ENCODE data around the gene POLR1C.

The POLR1C gene

GRCh38 chr6:43509142-43509983, 7.5 kb upstream of the POLR1C start:
- no peak for TF ChIP-seq SP1 (IDR thresholded peaks at IDR 0.05)
- TF ChIP-seq TARDBP (IDR thresholded peaks at IDR 0.05): no peak
- no peak for TF ChIP-seq L3MBTL2 (conservative IDR thresholded peaks at IDR 0.05)
- TF ChIP-seq ZNF384 (IDR thresholded peaks at IDR 0.05): no peak
- TF ChIP-seq LEF1 (IDR thresholded peaks at IDR 0.05; ENCODE audit: borderline replicate concordance): no peak
- TF ChIP-seq ARNT (IDR thresholded peaks at IDR 0.05): no peak
- TF ChIP-seq FOXK2 (IDR thresholded peaks at IDR 0.05): no peak
- TF ChIP-seq HDGF (IDR thresholded peaks at IDR 0.05; ENCODE audit: borderline replicate concordance): no peak
- no peak for TF ChIP-seq FOXM1 (IDR thresholded peaks at IDR 0.05; ENCODE audit: borderline replicate concordance)
- no peak for TF ChIP-seq BHLHE40 (IDR thresholded peaks at IDR 0.05; ENCODE audit: borderline replicate concordance)
- DNase-seq (ENCODE audit: extremely low spot score): no peak
- POLR2A ChIA-PET: interaction anchor here (0.9 to 1.8 kb wide), 5 partner anchors 7 to 263 kb away, joined by 3 to 7 read pairs (median 4); partner anchors contain the start of genes POLR1C, TJAP1, YIPF3 and ZNF318
- CTCF ChIA-PET: interaction anchor here (0.9 kb wide), 1 partner anchor 119 kb away, joined by 3 read pairs; no protein-coding TSS in a partner anchor

- no peak for TF ChIP-seq SP1 (IDR thresholded peaks at IDR 0.05)
- no peak for TF ChIP-seq ARNT (IDR thresholded peaks at IDR 0.05)
- no peak for TF ChIP-seq BHLHE40 (IDR thresholded peaks at IDR 0.05; ENCODE audit: borderline replicate concordance)
- TF ChIP-seq ZNF384 (IDR thresholded peaks at IDR 0.05): no peak
- TF ChIP-seq PKNOX1 (IDR thresholded peaks at IDR 0.05): no peak
- TF ChIP-seq CTBP1 (IDR thresholded peaks at IDR 0.05; ENCODE audit: borderline replicate concordance): no peak
- no peak for TF ChIP-seq FOXA1 (IDR thresholded peaks at IDR 0.05)
- DNase-seq (ENCODE audit: extremely low spot score): peak; percentile 85
- ChIA-PET CTCF (interaction anchor here (0.9 kb wide), 1 partner anchor 120 kb away, joined by 3 read pairs; no protein-coding TSS in a partner anchor), POLR2A (interaction anchor here (0.9 to 1.8 kb wide), 3 partner anchors 32 to 263 kb away, joined by 3 to 7 read pairs (median 4); partner anchors contain the start of gene TJAP1)
Observed at GRCh38 chr6:43509984-43510826, 6.7 kb upstream of the POLR1C start, which contains the start of gene LRRC73. Gene LRRC73, minus strand, starts transcription at chr6:43510346. Its CDS starts 561 bp downstream, at chr6:43509785.

- CTCF ChIA-PET: no interaction called here
- no peak for TF ChIP-seq L3MBTL2 (conservative IDR thresholded peaks at IDR 0.05)
- TF ChIP-seq FOXK2 (IDR thresholded peaks at IDR 0.05): no peak
- no peak for TF ChIP-seq SP1 (IDR thresholded peaks at IDR 0.05)
- TF ChIP-seq FOXA1 (IDR thresholded peaks at IDR 0.05): no peak
- TF ChIP-seq ZNF384 (IDR thresholded peaks at IDR 0.05): no peak
- no peak for TF ChIP-seq HDGF (IDR thresholded peaks at IDR 0.05; ENCODE audit: borderline replicate concordance)
- TF ChIP-seq BHLHE40 (IDR thresholded peaks at IDR 0.05; ENCODE audit: borderline replicate concordance): no peak
- no peak for TF ChIP-seq LEF1 (IDR thresholded peaks at IDR 0.05; ENCODE audit: borderline replicate concordance)
- no peak for TF ChIP-seq ELF4 (IDR thresholded peaks at IDR 0.05)
- no peak for TF ChIP-seq CTBP1 (IDR thresholded peaks at IDR 0.05; ENCODE audit: borderline replicate concordance)
- TF ChIP-seq SUZ12 (IDR thresholded peaks at IDR 0.05): no peak
- no peak for TF ChIP-seq NFRKB (IDR thresholded peaks at IDR 0.05)
- TF ChIP-seq FOXM1 (IDR thresholded peaks at IDR 0.05; ENCODE audit: borderline replicate concordance): no peak
- no peak for TF ChIP-seq ARNT (IDR thresholded peaks at IDR 0.05)
- TF ChIP-seq TARDBP (IDR thresholded peaks at IDR 0.05): no peak
- TF ChIP-seq PKNOX1 (IDR thresholded peaks at IDR 0.05): no peak
- no peak for DNase-seq (ENCODE audit: extremely low spot score)
- POLR2A ChIA-PET: interaction anchor here (1.8 kb wide), 1 partner anchor 33 kb away, joined by 7 read pairs; the partner anchor contains the start of gene TJAP1
Observed at GRCh38 chr6:43510827-43511163, 6.1 kb upstream of the POLR1C start.

GRCh38 chr6:43511824-43512415, 5.0 kb upstream of the POLR1C start:
- TF ChIP-seq CTBP1 (IDR thresholded peaks at IDR 0.05; ENCODE audit: borderline replicate concordance): no peak

GRCh38 chr6:43515808-43516207, 1.1 kb upstream of the POLR1C start:
- no peak for DNase-seq (ENCODE audit: extremely low spot score)
- CTCF ChIA-PET: interaction anchor here (1.2 to 1.3 kb wide), 2 partner anchors 8 to 10 kb away, joined by 3 read pairs; no protein-coding TSS in a partner anchor
- POLR2A ChIA-PET: interaction anchor here (0.9 to 2.3 kb wide), 3 partner anchors 10 to 38 kb away, joined by 3 to 13 read pairs (median 5); partner anchors contain the start of gene TJAP1
- TF ChIP-seq ZNF384 (IDR thresholded peaks at IDR 0.05): no peak
- no peak for TF ChIP-seq HDGF (IDR thresholded peaks at IDR 0.05; ENCODE audit: borderline replicate concordance)
- peak; percentile 56 for TF ChIP-seq PKNOX1 (IDR thresholded peaks at IDR 0.05)

More at GRCh38 chr6:43511824-43512415, 5.0 kb upstream of the POLR1C start:
- ChIA-PET CTCF (no interaction called here), POLR2A (interaction anchor here (0.9 to 1.1 kb wide), 2 partner anchors 10 to 248 kb away, joined by 3 read pairs; no protein-coding TSS in a partner anchor)
- DNase-seq (ENCODE audit: extremely low spot score): no peak
